SU-DHL-6 (cell line): Measurements from ENCODE around the gene CCDC107.

Experiments used
- H2AFZ ChIP-seq: fragments of 200-600 bp; sonication (generic); 2 replicates; pipeline ENCODE4 v1.6.1; 2014; ENCODE audit warnings: low read depth, mild to moderate bottlenecking, moderate library complexity, mixed read lengths, antibody characterized with exemption, low read length; ENCODE audit not compliant: severe bottlenecking
- H3F3A ChIP-seq: fragments of 200-600 bp; shearing (Covaris generic); 2 replicates; pipeline ENCODE4 v1.6.0; 2016; ENCODE audit warnings: antibody characterized with exemption, mild to moderate bottlenecking; ENCODE audit not compliant: insufficient read depth
- H3K27ac ChIP-seq: fragments of 200-600 bp; sonication (generic); 2 replicates; pipeline ENCODE4 v1.5.1; 2016; ENCODE audit warnings: low read depth, mild to moderate bottlenecking, low read length, moderate library complexity, mixed read lengths
- H3K27me3 ChIP-seq: fragments of 200-600 bp; sonication (generic), shearing (Covaris generic); 2 replicates; pipeline ENCODE4 v1.6.0; 2014; ENCODE audit warnings: mild to moderate bottlenecking, low read length
- H3K36me3 ChIP-seq: fragments of 200-600 bp; sonication (generic); 2 replicates; pipeline ENCODE4 v1.6.1; 2014; ENCODE audit warnings: mild to moderate bottlenecking, low read length, mixed read lengths
- H3K4me2 ChIP-seq: fragments of 300-600, 200-600 bp; shearing (Covaris generic), sonication (generic); 2 replicates; pipeline ENCODE4 v1.6.0; 2014; ENCODE audit warnings: low read length, low read depth, mild to moderate bottlenecking; ENCODE audit not compliant: poor library complexity, severe bottlenecking
- H3K4me3 ChIP-seq: fragments of 200-600 bp; sonication (generic); 2 replicates; pipeline ENCODE4 v1.5.1; 2014; ENCODE audit warnings: antibody characterized with exemption, low read length, mild to moderate bottlenecking, mixed read lengths; ENCODE audit not compliant: insufficient read depth, poor library complexity, severe bottlenecking
- H3K79me2 ChIP-seq: fragments of 200-600 bp; sonication (generic); 2 replicates; pipeline ENCODE4 v1.6.1; 2014; ENCODE audit warnings: mild to moderate bottlenecking, low read length, moderate library complexity; ENCODE audit not compliant: insufficient read depth
- H3K9ac ChIP-seq: fragments of 200-600 bp; sonication (generic); 2 replicates; pipeline ENCODE4 v1.7.0; 2014; ENCODE audit warnings: mild to moderate bottlenecking, low read length
- H3K9me2 ChIP-seq: fragments of 200-600 bp; sonication (generic); replicated peaks from 2 replicates; pipeline ENCODE4 v1.6.1; 2014; ENCODE audit warnings: low read length; ENCODE audit not compliant: insufficient read depth
- H3K9me3 ChIP-seq: fragments of 200-600 bp; sonication (generic); 2 replicates; pipeline ENCODE4 v1.6.1; 2014; ENCODE audit warnings: low read length, mixed read lengths; ENCODE audit not compliant: insufficient read depth
- H4K20me1 ChIP-seq: fragments of 200-600 bp; sonication (generic); 2 replicates; pipeline ENCODE4 v1.6.1; 2014; ENCODE audit warnings: low read depth, mild to moderate bottlenecking, antibody characterized with exemption, low read length, moderate library complexity, mixed read lengths
- CTCF ChIP-seq: fragments of 200-600 bp; sonication (generic); IDR thresholded peaks from one replicate; pipeline ENCODE4 v1.5.1; 2017; ENCODE audit warnings: antibody characterized with exemption, mild to moderate bottlenecking, low read length, moderate library complexity; ENCODE audit not compliant: insufficient read depth, poor library complexity, severe bottlenecking
- EZH2phosphoT487 ChIP-seq: fragments of 200-600 bp; sonication (generic), shearing (Covaris generic); conservative IDR thresholded peaks from 2 replicates; pipeline ENCODE4 v1.6.1; 2018; ENCODE audit warnings: mild to moderate bottlenecking, antibody characterized with exemption, low read length, moderate library complexity, mixed read lengths

Gene CCDC107

GRCh38 chr9:35664531-35665470 is 6.7 kb downstream of the CCDC107 start, which contains the start of gene ARHGEF39:
Gene ARHGEF39 (minus strand): TSS chr9:35665195. CDS start chr9:35665169, 26 bp downstream.
- H3K9ac ChIP-seq = peak within 1 kb of the TSS; percentile 80
- peak within 1 kb of the TSS; percentile 70 for H3K4me2 ChIP-seq
- H2AFZ ChIP-seq = peak within 1 kb of the TSS; percentile 79
- no peaks in the 10 kb centered on the region for H3K36me3 ChIP-seq
- peaks cover 46% of the 10 kb centered on the region for H3F3A ChIP-seq
- H4K20me1 ChIP-seq = no peaks in the 10 kb centered on the region
- peak within 1 kb of the TSS; percentile 64 for H3K4me3 ChIP-seq
- 0 out of 2 replicates have a peak, but pooled peaks cover 8% of the 10 kb centered on the region for H3K79me2 ChIP-seq
- no peaks in the 10 kb centered on the region for H3K9me2 ChIP-seq
- peak within 1 kb of the TSS; percentile 86 for H3K27ac ChIP-seq
- no peaks in the 10 kb centered on the region for H3K9me3 ChIP-seq
- TF ChIP-seq CTCF (peak; percentile 37), EZH2phosphoT487 (no peak)
- H3K27me3 ChIP-seq = no peaks in the 10 kb centered on the region

GRCh38 chr9:35665471-35665818 is 7.4 kb downstream of the CCDC107 start:
- Histone ChIP-seq H3K79me2 (0 out of 2 replicates have a peak, but pooled peaks cover 8% of the 10 kb centered on the region), H3K9me2 (no peaks in the 10 kb centered on the region), H3K27me3 (no peaks in the 10 kb centered on the region), H3K27ac (peak overlapping the region; percentile 86), H3K4me2 (peak overlapping the region; percentile 70), H2AFZ (peak overlapping the region; percentile 79), H3K4me3 (peak overlapping the region; percentile 64), H3K9me3 (no peaks in the 10 kb centered on the region), H3K36me3 (no peaks in the 10 kb centered on the region), H3F3A (peaks cover 41% of the 10 kb centered on the region), H4K20me1 (no peaks in the 10 kb centered on the region), H3K9ac (peak overlapping the region; percentile 80)
- TF ChIP-seq EZH2phosphoT487 = no peak
- no peak for TF ChIP-seq CTCF

GRCh38 chr9:35666045-35666444 is 8.0 kb downstream of the CCDC107 start:
- peak overlapping the region; percentile 70 for H3K4me2 ChIP-seq
- no peak overlapping the region for H3K9ac ChIP-seq
- TF ChIP-seq EZH2phosphoT487 (no peak), CTCF (no peak)
- no peaks in the 10 kb centered on the region for H3K9me3 ChIP-seq
- H3F3A ChIP-seq = peaks cover 37% of the 10 kb centered on the region
- no peaks in the 10 kb centered on the region for H3K27me3 ChIP-seq
- H3K36me3 ChIP-seq = no peaks in the 10 kb centered on the region
- 0 out of 2 replicates have a peak, but pooled peaks cover 8% of the 10 kb centered on the region for H3K79me2 ChIP-seq
- no peak overlapping the region for H3K4me3 ChIP-seq
- H3K27ac ChIP-seq = no peak overlapping the region
- no peaks in the 10 kb centered on the region for H3K9me2 ChIP-seq
- no peak overlapping the region for H2AFZ ChIP-seq
- no peaks in the 10 kb centered on the region for H4K20me1 ChIP-seq
